WTC11 (cell line): ENCODE measurements around the gene KDM1B.

Experiments used
- CTCF ChIP-seq: fragments of 200-600 bp; IDR thresholded peaks from 2 replicates; pipeline ENCODE4 v1.8.0; 2022; ENCODE audit warnings: antibody characterized with exemption
- ESRRA ChIP-seq: sonication (generic); formaldehyde crosslinking; IDR thresholded peaks from 2 replicates; pipeline ENCODE4 v1.8.1; 2022; ENCODE audit warnings: mild to moderate bottlenecking, missing genetic modification reagents, borderline replicate concordance
- FOXP4 ChIP-seq: sonication (generic); formaldehyde crosslinking; IDR thresholded peaks from 2 replicates; pipeline ENCODE4 v1.8.0; 2022; ENCODE audit warnings: mild to moderate bottlenecking, missing genetic modification reagents
- MAX ChIP-seq: sonication (generic); formaldehyde crosslinking; IDR thresholded peaks from 2 replicates; pipeline ENCODE4 v1.8.0; 2022; ENCODE audit warnings: mild to moderate bottlenecking, missing genetic modification reagents
- RELA ChIP-seq: sonication (generic); formaldehyde crosslinking; IDR thresholded peaks from 2 replicates; pipeline ENCODE4 v1.8.1; 2022; ENCODE audit warnings: missing genetic modification reagents, mild to moderate bottlenecking, borderline replicate concordance
- SMAD4 ChIP-seq: sonication (generic); formaldehyde crosslinking; IDR thresholded peaks from 2 replicates; pipeline ENCODE4 v1.8.0; 2022; ENCODE audit warnings: mild to moderate bottlenecking, missing genetic modification reagents
- ZNF121 ChIP-seq: sonication (generic); formaldehyde crosslinking; IDR thresholded peaks from 2 replicates; pipeline ENCODE4 v1.8.0; 2023; ENCODE audit warnings: missing genetic modification reagents
- ZNF138 ChIP-seq: sonication (generic); formaldehyde crosslinking; conservative IDR thresholded peaks from 2 replicates; pipeline ENCODE4 v1.8.1; 2022; ENCODE audit warnings: mild to moderate bottlenecking, moderate library complexity, missing genetic modification reagents

- TF ChIP-seq CTCF (no peak), ZNF121 (CRISPR knock-in tag) (no peak), ESRRA (CRISPR knock-in tag) (no peak), FOXP4 (CRISPR knock-in tag) (no peak), RELA (CRISPR knock-in tag) (no peak), MAX (no peak), ZNF138 (no peak), SMAD4 (CRISPR knock-in tag) (no peak)
Observed at GRCh38 chr6:18207438-18207837, 52.2 kb downstream of the KDM1B start.
